NOMO-1 treated with dmso at 0.1 percent for 144 hours (cell line): ENCODE results near the gene MATN3.
"Not testable (repeated sequence)": the region's sequence is repeated elsewhere in the genome, so short reads cannot be mapped to it uniquely, and the experiment has no call there.

ENCODE experiments used
- DNase-seq: peaks from one replicate; lab custom pipeline; 2025; ENCODE audit not compliant: unreplicated experiment; lab: John Stamatoyannopoulos, UW

MATN3 gene, protein sequence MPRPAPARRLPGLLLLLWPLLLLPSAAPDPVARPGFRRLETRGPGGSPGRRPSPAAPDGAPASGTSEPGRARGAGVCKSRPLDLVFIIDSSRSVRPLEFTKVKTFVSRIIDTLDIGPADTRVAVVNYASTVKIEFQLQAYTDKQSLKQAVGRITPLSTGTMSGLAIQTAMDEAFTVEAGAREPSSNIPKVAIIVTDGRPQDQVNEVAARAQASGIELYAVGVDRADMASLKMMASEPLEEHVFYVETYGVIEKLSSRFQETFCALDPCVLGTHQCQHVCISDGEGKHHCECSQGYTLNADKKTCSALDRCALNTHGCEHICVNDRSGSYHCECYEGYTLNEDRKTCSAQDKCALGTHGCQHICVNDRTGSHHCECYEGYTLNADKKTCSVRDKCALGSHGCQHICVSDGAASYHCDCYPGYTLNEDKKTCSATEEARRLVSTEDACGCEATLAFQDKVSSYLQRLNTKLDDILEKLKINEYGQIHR

DNA sequence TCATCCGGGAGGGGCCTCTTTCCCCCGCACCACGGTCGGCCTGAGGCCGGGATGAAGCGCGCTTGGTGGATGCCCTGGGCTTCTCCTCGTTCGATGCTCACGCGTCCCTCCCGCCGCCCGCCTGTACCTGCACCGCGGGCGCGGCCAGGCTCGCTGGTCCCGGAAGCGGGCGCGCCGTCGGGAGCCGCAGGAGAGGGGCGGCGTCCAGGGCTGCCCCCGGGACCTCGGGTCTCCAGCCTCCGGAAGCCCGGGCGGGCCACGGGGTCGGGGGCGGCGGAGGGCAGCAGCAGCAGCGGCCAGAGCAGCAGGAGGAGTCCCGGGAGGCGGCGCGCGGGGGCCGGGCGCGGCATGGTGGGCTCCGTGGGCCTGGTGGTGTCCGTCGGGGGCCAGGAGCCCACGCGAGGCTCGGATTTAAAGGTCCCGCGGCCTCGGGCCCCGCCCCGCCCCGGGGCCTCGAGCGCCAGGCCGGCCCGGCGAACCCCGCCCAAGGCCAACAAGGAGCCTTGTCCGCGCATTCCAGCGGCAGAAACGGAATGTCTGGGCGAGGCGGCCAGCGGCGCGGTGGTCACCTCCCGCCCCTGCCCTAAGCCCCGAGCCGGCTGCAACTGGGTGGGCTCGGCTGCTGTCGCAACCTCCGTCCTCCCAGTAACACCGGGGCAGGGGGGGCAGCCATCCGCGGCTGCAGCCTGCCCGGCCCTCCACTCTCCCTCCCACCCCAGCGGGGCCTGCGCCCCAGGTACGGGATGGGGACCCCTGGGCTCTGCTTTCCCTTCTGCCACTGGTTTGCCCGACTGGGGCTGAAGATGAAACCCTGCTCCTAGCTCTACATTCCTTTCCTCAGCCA lies at the start of gene MATN3:
MATN3 (minus strand) TSS at position 387 of the 844 bp plus-strand sequence; CDS start at position 350, 37 bp downstream.
- no peak for DNase-seq

DNA sequence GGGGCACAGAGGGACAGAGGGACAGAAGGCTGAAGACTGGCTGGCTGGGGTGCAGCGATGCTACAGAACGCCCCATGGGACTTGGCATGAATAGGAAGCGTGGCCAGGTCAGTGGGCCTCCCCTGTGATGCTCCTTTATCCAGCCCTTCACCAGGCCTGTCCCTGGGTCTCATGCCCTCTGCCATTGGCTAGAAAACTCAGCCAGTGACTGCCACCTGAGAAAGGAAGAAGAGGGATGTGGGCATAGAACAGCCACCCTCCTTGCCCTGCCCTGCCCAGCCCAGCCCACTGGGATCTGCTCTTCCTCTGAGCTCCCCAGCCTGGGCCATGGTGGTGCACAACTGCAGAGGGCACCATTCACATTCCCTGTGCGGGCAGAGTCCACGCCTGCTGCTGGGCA lies 49.5 kb upstream of the MATN3 start:
- no peak for DNase-seq

DNA sequence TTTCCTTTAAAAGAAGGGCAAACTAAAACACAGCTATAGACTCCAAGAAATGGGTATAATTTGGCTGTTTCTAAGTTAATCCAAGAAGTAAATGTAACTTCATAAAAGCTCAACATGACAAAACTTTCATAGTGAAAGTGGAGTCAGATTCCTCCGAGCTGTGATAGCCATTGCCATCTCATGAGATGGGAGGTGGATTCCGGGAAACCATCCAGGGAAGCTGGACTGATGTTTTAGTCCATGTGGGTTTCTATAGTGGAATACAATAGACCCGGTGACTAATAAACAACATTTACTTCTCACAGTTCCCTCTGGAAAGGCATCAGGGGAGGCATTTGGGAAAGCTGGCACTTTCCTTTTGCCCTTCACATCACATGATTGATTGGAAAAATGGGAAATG lies 49.0 kb upstream of the MATN3 start:
- no peak for DNase-seq

DNA sequence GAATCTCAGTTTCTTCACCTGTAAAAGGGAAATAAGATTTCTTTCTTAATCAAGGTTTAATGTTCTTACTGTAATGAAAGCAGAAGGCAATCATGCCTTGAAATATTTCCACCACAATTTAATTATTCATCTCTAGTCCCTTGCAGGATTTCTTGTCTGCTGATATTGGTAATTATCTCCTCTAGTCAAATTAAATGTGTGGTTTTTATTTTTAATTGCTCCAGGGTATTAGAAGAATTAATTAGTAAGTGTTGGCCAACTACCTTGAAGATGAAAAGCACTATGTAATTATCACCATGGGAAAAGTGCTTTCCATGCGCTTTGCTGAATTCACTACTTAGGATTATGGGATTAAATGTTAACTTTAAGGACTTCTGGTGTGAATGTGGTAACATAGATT lies 47.6 kb upstream of the MATN3 start:
- no peak for DNase-seq

DNA sequence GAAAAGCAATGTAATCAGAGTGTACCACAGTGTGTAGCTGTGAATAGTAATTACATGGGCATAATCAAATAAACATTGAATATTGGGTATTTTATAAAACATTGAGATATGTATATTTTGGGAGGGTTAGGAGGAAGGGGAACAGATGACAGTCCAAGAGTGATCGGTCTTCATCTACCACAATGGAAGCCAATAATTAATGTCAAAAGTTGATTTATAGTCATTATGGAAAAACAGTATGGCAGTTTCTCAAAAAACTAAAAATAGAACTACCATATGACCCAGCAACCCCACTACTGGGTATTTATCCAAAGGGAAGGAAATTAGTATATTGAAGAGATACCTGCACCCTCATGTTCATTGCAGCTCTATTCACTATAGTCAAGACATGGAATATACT lies 44.8 kb upstream of the MATN3 start:
- DNase-seq = no peak

DNA sequence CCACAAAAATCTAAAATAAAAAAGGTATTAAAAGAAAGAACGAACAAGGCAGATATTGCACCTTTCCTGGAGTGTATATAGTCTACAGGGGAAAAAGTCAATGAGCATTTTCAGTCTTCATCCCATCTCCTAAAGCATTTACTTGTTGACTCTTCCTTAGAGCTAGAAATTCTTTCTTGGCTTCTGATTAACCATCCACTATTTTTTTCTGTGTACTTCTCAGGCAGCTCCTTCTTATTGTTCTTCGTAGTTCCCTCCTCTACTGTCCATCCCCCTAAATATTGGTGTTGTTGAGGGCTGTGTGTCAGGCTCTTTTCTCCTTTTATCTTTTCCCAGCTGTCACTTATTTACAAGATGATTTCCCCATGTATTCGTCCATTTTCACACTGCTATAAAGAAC lies 42.5 kb upstream of the MATN3 start:
- DNase-seq = no peak

DNA sequence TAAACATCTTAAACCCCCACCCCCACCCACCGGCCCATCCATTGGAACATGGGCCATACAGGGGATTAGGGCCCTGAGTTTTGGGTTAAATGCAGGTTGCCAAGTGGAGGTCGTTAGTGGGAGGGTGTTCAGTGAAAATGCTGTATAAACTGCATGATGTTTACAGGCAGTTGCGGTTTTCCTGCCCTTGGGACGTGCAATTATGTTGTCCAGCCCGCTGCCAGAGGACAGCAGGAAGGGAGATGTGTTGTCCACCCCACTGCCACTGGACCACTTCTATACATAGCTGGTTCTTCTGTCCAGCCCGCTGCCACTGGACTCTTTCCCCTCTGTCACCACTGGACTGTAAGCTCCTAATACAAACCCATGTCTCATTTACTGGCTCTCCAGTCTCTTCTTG lies 41.7 kb upstream of the MATN3 start:
- DNase-seq = no peak

DNA sequence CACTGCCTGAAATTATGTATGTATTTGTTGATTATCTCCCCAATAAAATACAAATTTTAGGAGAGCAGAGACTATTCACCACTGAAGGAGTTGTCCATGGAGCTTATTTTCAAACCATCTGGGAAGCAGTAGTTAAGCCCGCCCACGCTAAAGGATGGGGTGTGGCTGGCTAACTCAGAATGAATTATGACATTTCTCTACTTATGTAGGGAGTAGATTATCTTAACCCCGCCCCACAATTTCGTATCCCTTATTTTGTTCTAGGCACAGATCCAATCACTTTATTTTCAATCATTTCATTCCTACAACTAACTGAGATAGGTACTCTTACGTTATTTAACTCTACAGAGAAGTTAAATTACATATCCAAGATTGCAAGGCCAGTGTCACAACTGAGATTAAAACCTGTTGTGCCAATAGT lies 40.4 kb upstream of the MATN3 start:
- DNase-seq = no peak

DNA sequence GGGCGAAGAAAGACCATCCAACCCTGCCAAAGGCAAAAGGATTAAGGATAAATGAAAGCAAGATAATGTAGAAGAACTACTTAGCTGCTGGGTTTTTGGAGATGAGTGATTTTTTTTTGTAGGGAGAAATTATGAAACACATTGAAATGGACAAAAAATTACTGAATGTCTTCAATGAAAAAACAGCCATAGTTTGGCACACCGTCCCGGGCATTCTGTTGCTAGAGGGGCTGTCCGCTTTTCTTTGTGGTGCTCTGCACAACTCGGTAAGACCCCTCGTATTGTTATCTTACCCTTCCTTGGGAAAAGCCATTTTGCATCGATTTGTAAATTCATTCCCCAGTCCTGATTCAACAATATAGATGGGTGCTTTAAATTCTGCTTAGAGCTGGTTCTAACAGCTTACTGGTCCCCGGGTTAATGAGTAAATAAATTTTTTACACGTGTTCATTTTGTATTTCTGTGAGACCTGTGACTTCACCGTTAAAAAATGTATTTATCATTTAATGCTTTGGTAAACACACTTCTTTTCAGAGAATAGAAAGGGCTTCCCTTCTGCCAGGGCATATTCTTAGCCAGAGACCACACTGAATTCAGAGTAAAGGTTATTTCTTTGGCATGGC lies 39.9 kb upstream of the MATN3 start:
- no peak for DNase-seq

DNA sequence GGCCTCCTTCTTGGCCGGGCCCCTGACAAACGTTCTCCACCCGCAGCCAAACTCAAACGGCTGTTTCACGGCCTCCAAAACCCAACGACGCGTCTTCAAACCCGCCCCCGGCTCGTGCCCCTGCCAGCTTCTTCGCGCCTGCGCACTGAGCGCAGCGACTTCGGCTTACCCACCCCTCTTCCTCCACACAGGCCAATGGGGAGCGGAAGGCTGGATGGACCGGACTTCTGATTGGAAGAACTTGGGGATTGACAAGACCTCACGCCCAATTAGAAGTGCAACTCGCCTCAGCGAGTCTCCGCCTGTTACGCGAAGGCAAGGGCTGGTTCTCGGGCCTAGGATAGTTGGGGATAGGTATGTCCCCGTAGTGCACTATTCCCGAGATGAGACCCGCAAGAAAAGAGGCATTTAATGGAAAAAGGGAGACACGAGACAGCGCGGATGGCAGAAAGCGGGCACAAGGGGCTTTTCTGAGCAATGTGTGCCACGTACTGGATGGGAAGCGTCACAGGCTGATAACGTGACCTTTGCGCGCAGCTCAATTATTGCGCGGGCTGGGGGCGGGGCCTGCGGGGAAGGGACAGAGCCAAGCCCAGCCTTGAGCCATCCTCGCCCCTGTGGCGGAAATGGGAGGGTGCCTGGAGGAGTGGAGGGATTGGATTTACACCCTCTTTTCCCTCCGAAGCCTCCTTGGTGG lies 39.2 kb upstream of the MATN3 start, which contains the start of gene LAPTM4A:
LAPTM4A (minus strand) TSS at position 97 of the 697 bp plus-strand sequence. CDS start 108 bp downstream, outside the sequence.
- DNase-seq = peak; percentile 97

DNA sequence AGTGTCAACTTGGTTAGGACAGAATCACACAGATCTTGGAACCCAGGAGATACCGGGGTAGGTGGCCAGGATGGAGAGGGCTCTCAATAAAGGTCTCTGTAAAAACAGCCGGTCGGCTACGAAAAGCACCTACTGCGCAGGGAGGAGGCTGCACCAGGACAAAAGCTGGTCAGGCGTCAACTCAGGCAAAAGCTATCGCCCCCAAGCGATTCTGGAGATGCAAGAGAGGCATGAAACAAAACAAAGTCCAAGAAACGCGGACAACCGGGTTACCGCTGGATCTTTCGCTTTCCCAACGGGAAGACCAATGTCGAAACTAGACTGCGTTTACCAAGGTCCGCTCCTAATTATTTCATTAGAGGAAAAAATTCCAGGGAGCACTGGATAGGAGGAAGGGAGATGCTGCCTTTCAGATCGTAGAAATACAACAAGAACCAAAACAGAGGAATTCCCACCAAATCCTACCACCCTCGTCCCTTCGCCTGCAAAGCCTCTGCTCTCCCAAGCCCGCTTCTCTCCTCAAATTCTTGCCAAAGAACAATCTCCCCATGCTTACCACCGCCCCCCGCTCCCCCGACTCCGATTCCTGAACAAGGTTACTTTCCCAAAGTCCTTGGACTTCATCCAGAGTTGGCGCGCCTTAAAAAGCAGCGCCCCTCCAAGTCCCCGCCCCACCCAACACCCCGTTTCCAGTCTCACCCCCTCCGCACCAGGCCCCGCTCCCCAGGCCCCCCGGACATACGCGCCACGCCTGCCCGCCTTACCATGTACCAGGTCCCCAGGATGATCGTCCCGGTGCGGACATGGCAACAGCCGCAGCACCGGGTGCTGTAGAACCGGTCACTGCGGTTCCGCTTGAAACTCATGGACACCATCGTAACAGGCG lies 38.4 kb upstream of the MATN3 start:
- DNase-seq = no peak

DNA sequence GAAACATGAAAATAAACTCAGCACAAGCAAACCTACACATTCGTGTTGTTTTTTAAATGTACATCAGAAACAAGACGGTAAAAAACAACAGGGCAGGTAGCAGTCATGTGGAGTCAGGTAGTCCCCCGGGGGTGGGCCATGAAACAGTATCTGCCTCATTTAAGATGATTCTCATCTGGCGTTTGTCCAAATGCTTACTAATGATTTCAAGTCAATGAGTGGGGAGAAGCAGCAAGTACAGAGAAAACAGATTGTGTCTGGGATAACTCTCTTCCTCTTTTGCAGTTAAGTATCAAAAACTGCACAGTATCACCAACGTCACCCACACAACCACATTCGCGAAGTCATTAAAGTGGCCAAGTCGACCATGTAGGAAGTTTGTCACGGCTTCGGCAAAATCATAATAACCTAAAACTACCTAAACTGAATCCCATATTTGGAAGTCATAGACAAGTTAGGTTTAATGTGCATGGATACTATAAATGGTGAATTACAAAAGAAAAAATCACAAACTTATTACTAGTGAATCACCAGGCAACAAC lies 37.7 kb upstream of the MATN3 start:
- DNase-seq = peak; percentile 39

DNA sequence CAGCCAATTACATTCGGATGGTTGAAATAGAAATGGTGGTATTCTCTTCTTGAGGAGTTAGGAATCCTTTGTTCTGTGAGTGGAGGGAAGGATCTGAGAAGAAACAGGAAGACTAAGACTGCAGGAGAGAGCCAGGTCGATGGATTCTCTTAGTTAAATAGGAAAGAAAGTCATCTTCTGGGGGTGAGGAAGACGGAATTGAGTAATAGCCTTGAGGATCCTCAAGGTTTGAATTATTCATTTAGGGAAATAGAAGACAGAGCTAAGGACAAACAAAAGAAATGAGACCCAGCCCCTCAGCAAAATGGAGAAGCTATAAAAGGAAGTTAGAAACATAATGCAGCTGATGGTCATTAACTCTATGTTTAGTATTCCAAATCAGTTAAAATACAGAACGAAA lies 37.2 kb upstream of the MATN3 start:
- peak; percentile 21 for DNase-seq

DNA sequence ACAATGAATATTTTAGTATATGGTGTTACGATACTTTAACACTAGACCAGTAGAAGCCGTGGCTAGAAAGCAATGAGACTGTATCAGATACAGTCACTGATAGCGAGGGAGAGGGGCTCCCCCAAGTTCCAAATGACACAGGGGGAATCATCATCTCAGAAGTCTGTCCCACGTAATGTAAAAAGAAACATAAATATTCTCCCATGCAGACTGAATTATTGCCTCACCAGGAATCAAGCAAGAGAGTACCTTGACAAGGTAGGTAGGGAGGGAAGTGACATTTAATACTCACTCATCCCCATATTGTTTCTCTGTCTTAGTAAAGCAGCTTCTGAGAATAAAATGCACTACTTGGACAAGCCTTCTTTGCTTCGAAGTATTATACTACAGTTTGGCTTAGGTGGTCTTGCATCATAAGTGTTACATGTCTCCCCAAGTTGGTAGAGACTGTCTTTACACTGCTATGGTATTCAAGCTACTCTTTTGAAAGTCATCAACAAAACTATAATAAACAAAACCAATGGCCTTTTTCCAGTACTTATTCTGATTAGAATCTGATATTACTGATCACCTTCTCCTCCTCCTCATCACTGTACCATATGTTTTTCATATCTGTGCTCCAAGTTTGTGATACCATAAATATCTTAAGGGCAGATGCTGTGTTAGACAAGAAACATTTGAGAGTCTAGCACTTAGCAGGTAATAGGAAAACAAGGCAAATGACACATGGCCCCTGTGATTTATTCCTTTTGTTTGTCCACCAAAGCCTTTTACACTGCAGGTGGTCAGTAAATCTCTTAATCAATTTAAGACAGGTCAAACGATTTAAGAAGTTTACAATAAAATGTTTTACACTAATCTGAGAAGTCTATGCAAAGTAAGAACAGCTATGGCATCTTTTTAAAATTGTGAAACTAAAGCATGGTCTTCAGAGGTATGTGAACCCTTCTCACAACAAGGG lies 36.3 kb upstream of the MATN3 start:
- no peak for DNase-seq

DNA sequence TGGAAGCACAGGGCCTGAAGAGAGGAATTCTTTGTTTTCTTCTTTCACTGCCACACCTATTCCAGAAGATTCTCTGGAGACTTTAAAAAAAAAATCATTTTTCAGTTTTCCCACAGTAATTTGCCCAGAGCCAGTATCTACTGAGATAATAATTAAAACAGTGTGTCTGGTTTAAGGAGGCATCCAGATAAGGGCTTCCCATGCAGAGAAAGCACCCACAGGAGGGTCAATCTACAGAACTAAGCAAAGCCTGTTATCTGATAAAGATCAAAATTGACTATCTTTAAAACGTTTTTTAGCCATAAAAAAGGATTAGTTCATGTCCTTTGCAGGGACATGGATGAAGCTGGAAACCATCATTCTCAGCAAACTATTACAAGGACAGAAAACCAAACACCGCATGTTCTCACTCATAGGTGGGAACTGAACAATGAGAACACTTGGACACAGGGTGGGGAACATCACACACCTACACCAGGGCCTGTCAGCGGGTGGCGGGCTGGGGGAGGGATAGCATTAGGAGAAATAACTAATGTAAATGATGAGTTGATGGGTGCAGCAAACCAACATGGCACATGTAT lies 33.3 kb upstream of the MATN3 start:
- not testable (repeated sequence) for DNase-seq

DNA sequence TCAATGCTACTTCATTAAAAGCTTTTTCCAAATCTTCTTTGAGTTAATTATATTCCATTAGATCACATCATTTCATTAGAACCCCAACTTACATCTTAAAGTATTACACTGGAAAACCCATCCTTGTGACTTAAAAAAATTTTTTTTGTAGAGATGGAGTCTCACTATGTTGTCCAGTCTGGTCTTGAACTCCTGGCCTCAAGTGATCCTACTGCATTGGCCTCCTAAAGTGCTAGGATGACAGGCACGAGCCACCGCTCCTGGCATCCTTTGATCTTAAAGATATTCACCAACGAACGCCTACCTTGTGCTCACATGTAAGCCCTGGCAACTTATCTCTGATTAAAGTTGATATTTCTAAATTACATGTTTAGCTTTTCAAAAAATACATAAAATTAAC lies 32.3 kb upstream of the MATN3 start:
- no peak for DNase-seq

DNA sequence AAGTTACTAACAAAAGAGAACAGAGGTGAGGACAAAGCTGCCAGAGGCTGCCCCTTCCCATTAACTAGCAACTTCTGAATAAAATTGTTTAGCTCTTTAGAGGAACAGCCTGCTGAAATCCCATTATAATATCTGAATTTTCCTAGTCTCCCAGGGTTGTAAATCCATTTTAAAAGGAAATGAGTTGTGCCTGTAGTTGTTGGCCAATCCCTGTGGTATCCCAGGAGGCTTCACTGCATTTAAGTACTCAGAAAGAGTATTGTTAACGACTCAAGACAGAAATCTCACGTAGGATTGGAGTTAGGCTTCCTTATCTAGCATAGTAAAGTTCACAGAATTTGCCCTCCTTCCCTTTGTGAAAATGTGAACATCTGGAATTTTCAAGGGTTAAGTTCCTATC lies 30.1 kb upstream of the MATN3 start:
- no peak for DNase-seq
